Osteoblast (primary cell): ENCODE results near the gene NPB. TPM values are rescaled to one million over a fixed set of nuclear protein-coding genes. Genes with fewer than 3 reads are reported as not detected.

Experiments used
- DNase-seq: peaks from one replicate; pipeline ENCODE4 v3.0.0; 2011; ENCODE audit warnings: low spot score, mixed read lengths; ENCODE audit not compliant: insufficient read length; ENCODE audit errors: missing footprints
- H2AFZ ChIP-seq: 2 replicates; pipeline ENCODE4 v1.6.0; 2011; ENCODE audit warnings: mild to moderate bottlenecking, low read length
- H3K27ac ChIP-seq: 2 replicates; pipeline ENCODE4 v1.5.1; 2011; ENCODE audit warnings: mild to moderate bottlenecking, low read depth, low read length, moderate library complexity
- H3K27me3 ChIP-seq: 2 replicates; pipeline ENCODE4 v1.6.0; 2012; ENCODE audit warnings: mild to moderate bottlenecking, control low read depth, inconsistent platforms, low read length, moderate library complexity; ENCODE audit not compliant: insufficient read depth
- H3K36me3 ChIP-seq: 2 replicates; pipeline ENCODE4 v1.5.1; 2011; ENCODE audit warnings: mild to moderate bottlenecking, low read length, control low read depth, moderate library complexity; ENCODE audit not compliant: insufficient read depth
- H3K4me1 ChIP-seq: 2 replicates; pipeline ENCODE4 v1.5.1; 2011; ENCODE audit warnings: mild to moderate bottlenecking, low read length, control low read depth, moderate library complexity; ENCODE audit not compliant: insufficient read depth
- H3K4me2 ChIP-seq: 2 replicates; pipeline ENCODE4 v1.6.0; 2011; ENCODE audit warnings: mild to moderate bottlenecking, low read length; ENCODE audit not compliant: insufficient read depth
- H3K4me3 ChIP-seq: fragments of 200-600 bp; sonication (generic); 3 replicates; pipeline ENCODE4 v1.5.1; 2012; ENCODE audit warnings: mild to moderate bottlenecking, low read length, inconsistent platforms; ENCODE audit not compliant: insufficient read depth
- H3K79me2 ChIP-seq: 2 replicates; pipeline ENCODE4 v1.6.0; 2012; ENCODE audit warnings: mild to moderate bottlenecking, low read length, control low read depth, inconsistent platforms; ENCODE audit not compliant: insufficient read depth
- H3K9me3 ChIP-seq: 2 replicates; pipeline ENCODE4 v1.5.1; 2011; ENCODE audit warnings: low read depth, low read length, control low read depth
- H4K20me1 ChIP-seq: 2 replicates; pipeline ENCODE4 v1.6.0; 2012; ENCODE audit warnings: mild to moderate bottlenecking, low read length, control low read depth; ENCODE audit not compliant: insufficient read depth
- total RNA-seq: library from RNA; depleted of rRNA; stranded (reverse); fragments of >200 nt; gene quantifications from 2 replicates; pipeline ENCODE4 v1.2.3, GENCODE V29; 2012
- TF ChIP-seq, protein P1 (sequence below): IDR thresholded peaks from 2 replicates; pipeline ENCODE4 v1.5.1; 2011; ENCODE audit warnings: mild to moderate bottlenecking, low read depth, low read length, moderate library complexity; ENCODE audit errors: extremely low read depth

NPB gene
- total RNA-seq, 1 donor: under 0.01 TPM

DNA sequence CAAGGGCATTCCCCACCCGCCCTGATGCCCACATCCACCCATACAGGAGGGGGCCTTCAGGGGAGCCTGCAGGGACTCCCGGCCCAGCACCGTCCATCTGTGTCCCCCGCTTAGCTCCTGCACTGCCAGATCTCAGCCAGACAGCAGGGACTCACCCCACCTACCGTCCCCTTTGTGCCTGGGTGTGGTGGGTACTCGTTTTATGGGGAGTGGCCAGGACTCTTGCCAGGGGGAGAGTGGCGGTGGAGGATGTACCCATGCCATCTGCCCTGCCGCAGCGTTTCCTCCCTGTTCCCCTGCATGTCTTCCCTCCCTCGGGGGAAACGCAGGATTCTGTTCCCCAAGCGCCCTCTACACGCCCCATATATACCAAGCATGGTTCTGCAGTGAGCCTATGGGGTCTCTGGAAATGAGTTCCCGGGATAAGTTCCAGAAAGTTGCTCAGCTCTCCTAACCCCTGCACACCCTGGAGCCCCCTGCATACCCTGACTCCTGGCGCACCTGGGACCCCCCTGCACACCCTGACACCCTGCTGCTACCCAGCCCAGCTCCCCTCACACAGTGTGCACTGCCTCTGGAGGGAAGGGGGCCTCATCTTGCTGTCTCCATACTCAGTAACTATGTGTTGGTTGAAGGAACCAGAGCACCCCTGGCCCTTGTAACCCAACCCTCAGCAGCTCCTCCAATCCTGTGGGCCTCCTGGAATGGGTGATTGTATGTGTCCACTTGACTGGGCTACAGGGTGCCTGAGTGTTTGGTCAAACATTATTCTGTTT is 29.7 kb downstream of the NPB start:
- TF ChIP-seq, protein P1, sequence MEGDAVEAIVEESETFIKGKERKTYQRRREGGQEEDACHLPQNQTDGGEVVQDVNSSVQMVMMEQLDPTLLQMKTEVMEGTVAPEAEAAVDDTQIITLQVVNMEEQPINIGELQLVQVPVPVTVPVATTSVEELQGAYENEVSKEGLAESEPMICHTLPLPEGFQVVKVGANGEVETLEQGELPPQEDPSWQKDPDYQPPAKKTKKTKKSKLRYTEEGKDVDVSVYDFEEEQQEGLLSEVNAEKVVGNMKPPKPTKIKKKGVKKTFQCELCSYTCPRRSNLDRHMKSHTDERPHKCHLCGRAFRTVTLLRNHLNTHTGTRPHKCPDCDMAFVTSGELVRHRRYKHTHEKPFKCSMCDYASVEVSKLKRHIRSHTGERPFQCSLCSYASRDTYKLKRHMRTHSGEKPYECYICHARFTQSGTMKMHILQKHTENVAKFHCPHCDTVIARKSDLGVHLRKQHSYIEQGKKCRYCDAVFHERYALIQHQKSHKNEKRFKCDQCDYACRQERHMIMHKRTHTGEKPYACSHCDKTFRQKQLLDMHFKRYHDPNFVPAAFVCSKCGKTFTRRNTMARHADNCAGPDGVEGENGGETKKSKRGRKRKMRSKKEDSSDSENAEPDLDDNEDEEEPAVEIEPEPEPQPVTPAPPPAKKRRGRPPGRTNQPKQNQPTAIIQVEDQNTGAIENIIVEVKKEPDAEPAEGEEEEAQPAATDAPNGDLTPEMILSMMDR: no peak
- Histone ChIP-seq H3K27ac (no peak overlapping the region), H3K36me3 (peaks cover 12% of the 10 kb centered on the region), H3K4me1 (peaks cover 10% of the 10 kb centered on the region), H3K4me3 (no peak overlapping the region), H2AFZ (no peak overlapping the region), H3K27me3 (no peaks in the 10 kb centered on the region), H3K79me2 (peaks cover 9% of the 10 kb centered on the region), H3K4me2 (no peak overlapping the region), H4K20me1 (peaks cover 18% of the 10 kb centered on the region), H3K9me3 (no peaks in the 10 kb centered on the region)
- DNase-seq: peak; percentile 85

DNA sequence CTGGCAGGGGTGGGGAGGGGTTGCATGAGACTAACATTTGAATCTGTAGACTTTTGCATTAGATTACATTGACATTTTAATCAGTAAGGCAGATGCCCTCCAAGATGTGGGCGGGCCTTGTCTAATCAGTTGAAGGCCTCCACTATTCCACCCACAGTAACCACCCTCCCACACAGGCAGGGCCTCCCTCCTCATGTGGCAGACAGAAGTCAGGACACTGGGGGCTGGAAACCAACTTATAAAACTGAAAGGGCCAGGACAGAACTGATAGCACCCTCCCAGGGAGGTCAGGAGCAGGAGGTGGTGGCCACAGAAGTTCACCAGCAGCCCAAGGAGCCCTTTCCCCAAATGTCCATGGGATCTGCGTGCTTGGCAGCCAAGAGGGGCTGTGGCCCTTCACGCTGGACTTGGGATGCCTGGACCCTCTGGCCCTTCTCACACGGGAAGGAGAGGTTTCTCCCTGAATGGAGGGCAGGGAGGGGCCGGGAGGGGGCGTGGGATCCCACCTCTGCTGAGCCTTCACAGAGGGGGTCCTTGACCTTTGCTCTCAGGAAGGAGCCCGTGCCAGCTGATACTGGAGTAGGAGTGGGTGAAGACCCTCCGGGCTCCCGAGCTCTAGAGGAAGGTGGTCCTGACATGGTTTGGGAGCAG is 30.4 kb downstream of the NPB start:
- H3K36me3 ChIP-seq: peaks cover 12% of the 10 kb centered on the region
- H3K27ac ChIP-seq: no peak overlapping the region
- peaks cover 6% of the 10 kb centered on the region for H3K79me2 ChIP-seq
- TF ChIP-seq, protein P1: no peak
- H3K27me3 ChIP-seq: no peaks in the 10 kb centered on the region
- no peak overlapping the region for H2AFZ ChIP-seq
- H3K4me1 ChIP-seq: peaks cover 12% of the 10 kb centered on the region
- H3K4me2 ChIP-seq: no peak overlapping the region
- H3K4me3 ChIP-seq: no peak overlapping the region
- no peaks in the 10 kb centered on the region for H3K9me3 ChIP-seq
- H4K20me1 ChIP-seq: peaks cover 18% of the 10 kb centered on the region
- no peak for DNase-seq

DNA sequence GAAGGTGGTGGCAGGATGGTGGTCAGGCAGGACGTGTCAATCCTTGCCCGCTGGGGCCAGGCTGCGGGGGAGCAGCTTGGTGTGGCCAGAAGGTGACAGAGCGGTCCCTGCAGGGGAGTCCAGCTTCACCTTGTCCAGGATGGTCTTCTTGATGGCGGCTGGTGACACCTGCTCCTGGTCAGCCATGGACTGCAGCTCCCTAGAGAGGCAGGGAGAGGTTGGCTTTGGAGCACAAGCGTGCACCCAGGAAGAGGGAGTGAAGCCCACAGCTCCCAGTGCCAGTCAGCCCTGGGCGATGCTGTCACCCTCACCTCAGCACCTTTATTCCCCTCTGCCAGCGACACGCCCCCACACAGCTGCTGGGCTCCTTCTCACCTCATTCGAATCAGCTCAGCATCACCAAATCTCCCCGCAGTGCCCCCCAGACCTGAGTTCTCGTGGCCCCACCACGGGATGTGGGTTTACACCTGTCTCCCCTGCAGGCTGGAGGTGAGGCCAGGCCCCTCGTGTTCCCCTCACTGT is 31.2 kb downstream of the NPB start:
- peaks cover 11% of the 10 kb centered on the region for H3K4me1 ChIP-seq

More for the DNA sequence above, 31.2 kb downstream of the NPB start:
- Histone ChIP-seq H3K9me3 (no peaks in the 10 kb centered on the region), H4K20me1 (peaks cover 18% of the 10 kb centered on the region), H3K4me2 (no peak overlapping the region), H3K36me3 (peaks cover 12% of the 10 kb centered on the region), H2AFZ (no peak overlapping the region), H3K79me2 (peaks cover 6% of the 10 kb centered on the region), H3K27ac (no peak overlapping the region), H3K4me3 (no peak overlapping the region), H3K27me3 (no peaks in the 10 kb centered on the region)
- TF ChIP-seq, protein P1: no peak
- no peak for DNase-seq
